Activated naive CD8-positive, alpha-beta T cell treated with anti-CD3 and anti-CD28 coated beads, Interleukin-2, amount 50 U/mL, for 16 hours (primary cell): ENCODE data around the gene NFATC2.
A peak's percentile ranks its signal among the peaks of the same experiment; 100 is the strongest.

Source experiments
- DNase-seq: peaks from one replicate; pipeline ENCODE4 v3.0.0-alpha.2; 2020; ENCODE audit warnings: low read depth, low spot score

The NFATC2 gene

GRCh38 chr20:51417250-51418136, 125.0 kb downstream of the NFATC2 start:
- no peak for DNase-seq

- DNase-seq: no peak
Measured at GRCh38 chr20:51416532-51417249, 125.8 kb downstream of the NFATC2 start.

GRCh38 chr20:51413857-51414256, 128.7 kb downstream of the NFATC2 start:
- DNase-seq: no peak

- no peak for DNase-seq
Measured at GRCh38 chr20:51412951-51413481, 129.5 kb downstream of the NFATC2 start.

GRCh38 chr20:51412333-51412871, 130.1 kb downstream of the NFATC2 start:
- DNase-seq: no peak

GRCh38 chr20:51411870-51412269, 130.6 kb downstream of the NFATC2 start:
- DNase-seq: no peak

GRCh38 chr20:51410586-51411325, 131.8 kb downstream of the NFATC2 start:
- DNase-seq: no peak

GRCh38 chr20:51409192-51409880, 133.2 kb downstream of the NFATC2 start:
- DNase-seq: no peak

- no peak for DNase-seq
Measured at GRCh38 chr20:51404297-51405060, 138.0 kb downstream of the NFATC2 start.

- no peak for DNase-seq
Measured at GRCh38 chr20:51403466-51404220, 138.9 kb downstream of the NFATC2 start.

GRCh38 chr20:51402201-51402600, 140.3 kb downstream of the NFATC2 start:
- no peak for DNase-seq

GRCh38 chr20:51401496-51401895, 141.0 kb downstream of the NFATC2 start:
- DNase-seq: no peak

GRCh38 chr20:51400051-51400926, 142.2 kb downstream of the NFATC2 start:
- DNase-seq: peak; percentile 15

- no peak for DNase-seq
Measured at GRCh38 chr20:51399006-51399890, 143.3 kb downstream of the NFATC2 start.

GRCh38 chr20:51398552-51398951, 144.0 kb downstream of the NFATC2 start:
- no peak for DNase-seq

- no peak for DNase-seq
Measured at GRCh38 chr20:51398083-51398482, 144.4 kb downstream of the NFATC2 start.

GRCh38 chr20:51397137-51397536, 145.4 kb downstream of the NFATC2 start:
- DNase-seq: no peak
